ENCODE measurements around the gene CD52.
A peak's percentile ranks its signal among the peaks of the same experiment; 100 is the strongest.

CD52 gene

DNA sequence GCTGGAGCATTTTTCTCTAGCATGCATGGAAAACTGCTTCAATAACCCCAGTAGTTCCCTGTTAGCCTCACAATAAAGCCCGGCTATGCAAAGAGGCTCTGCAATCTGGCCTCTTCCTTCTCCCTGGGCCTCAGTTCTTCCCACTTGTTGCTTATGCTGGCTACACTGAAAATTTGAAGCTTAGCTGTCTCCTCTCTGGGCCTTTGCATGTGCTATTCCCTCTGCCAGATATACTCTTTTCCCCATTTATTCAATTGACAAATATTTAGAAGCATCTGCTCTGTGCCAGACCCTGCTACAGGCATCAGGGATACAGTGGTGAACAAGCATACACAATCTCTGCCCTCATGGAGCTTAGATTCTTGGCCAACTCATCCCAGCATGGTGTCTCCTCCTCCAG lies 20.9 kb downstream of the CD52 start:
- no peak for DNase-seq
- peaks cover 7 to 8% of the 10 kb centered on the region in 2 donors for H3K4me1 Mint-ChIP-seq (ENCODE audit: low read depth in 2 of 2)
- no peak overlapping the region for H3K4me3 Mint-ChIP-seq
- no peaks in the 10 kb centered on the region for H3K36me3 Mint-ChIP-seq (ENCODE audit: insufficient read depth)
- H3K9me3 Mint-ChIP-seq, result no peaks in the 10 kb centered on the region
- ATAC-seq (replicated peaks), result no peak
- H3K27me3 Mint-ChIP-seq, result no peaks in the 10 kb centered on the region
- H3K27ac Mint-ChIP-seq, result peak overlapping the region in 1 of 2 donors; percentile 32

DNA sequence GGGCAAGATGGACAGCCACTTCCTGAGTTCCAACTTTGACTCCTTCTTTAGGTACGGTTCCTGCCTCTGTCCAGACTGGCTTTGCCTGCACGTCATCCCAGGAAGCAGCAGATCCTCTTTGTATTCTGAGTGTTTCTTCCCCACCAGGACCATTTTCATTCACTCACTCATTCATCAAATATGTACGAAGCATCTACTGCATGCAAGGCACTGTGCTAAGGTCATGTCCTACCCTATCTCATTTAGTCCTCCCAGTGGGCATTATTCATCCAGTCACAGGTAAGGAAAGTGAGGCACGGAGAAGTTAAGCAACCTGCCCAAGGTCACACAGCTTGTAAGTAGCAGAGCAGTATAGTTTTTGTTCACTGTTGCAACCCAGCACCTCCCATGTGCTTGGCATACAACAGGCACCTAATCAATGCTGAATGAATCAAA lies 22.3 kb downstream of the CD52 start:
- H3K4me1 Mint-ChIP-seq (ENCODE audit: low read depth in 2 of 2), result peaks cover 7 to 8% of the 10 kb centered on the region in 2 donors
- ATAC-seq (replicated peaks) (no peak), DNase-seq (no peak)
- no peaks in the 10 kb centered on the region for H3K36me3 Mint-ChIP-seq (ENCODE audit: insufficient read depth)
- no peak overlapping the region for H3K27ac Mint-ChIP-seq
- H3K27me3 Mint-ChIP-seq, result no peaks in the 10 kb centered on the region
- H3K9me3 Mint-ChIP-seq, result no peaks in the 10 kb centered on the region
- H3K4me3 Mint-ChIP-seq, result no peak overlapping the region

DNA sequence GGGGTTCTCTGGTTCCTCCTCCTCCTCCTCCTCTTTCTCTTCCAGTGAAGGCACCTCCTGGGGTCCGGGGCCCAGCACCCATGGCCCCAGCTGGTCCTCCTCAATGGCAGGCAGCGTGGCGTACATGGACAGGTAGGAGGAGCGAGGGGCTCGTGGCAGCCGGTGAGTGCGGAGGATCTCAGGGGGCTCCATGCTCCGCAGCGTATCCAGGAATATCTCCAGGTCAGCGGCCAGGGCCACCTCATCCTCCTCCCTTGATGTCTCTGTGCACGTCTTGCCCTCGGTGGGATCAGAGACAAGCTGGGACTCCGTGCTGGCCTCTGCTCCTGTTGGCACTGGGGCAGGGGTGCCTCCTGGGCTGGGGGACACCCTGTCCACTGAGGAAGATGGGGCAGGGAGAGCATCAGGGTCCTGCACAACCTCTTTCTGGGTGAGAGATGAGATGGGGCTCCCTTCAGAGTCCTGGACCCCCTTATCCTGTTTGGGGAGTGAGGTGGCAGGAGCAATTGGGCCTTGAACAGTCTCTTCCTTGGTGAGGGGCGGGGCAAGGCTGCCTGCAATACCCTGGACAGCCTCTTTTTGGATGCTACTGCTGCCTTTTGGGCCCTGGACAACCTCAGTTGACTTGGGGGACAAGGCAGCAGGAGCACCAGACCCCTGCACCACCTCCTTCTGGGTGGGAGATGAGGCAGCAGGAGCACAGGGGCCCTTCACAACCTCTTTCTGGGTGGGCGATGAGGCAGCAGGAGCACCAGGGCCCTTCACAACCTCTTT lies 26.6 kb downstream of the CD52 start:
- Mint-ChIP-seq H3K4me3 (no peak overlapping the region), H3K36me3 (ENCODE audit: insufficient read depth) (peaks cover under 1% of the 10 kb centered on the region), H3K9me3 (no peaks in the 10 kb centered on the region), H3K27ac (no peak overlapping the region), H3K4me1 (ENCODE audit: low read depth in 2 of 2) (peaks cover 0 to 2% of the 10 kb centered on the region in 2 donors), H3K27me3 (no peaks in the 10 kb centered on the region)
- DNase-seq (no peak), ATAC-seq (replicated peaks) (no peak)

DNA sequence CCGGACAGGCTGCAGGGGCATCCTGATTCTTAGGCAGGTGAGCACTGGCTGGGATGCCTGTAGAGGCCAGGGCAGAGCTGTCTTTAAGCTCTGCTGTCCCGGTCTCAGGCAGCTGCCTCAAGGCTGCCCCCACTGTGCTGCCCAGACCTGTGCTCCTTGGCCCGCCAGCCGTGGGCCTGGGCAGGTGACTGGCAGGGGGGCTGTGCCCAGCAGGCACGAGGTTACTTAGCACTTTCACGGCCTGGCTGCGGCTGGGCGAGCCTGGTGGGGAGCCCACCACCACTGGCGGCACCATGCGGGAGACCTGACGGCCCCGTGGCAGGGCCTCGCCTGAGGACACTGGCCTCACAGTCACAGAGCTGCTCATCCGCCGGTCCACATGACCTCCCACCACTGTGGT lies 28.0 kb downstream of the CD52 start:
- H3K4me1 Mint-ChIP-seq (ENCODE audit: low read depth in 2 of 2), result peaks cover 0 to 2% of the 10 kb centered on the region in 2 donors
- peaks cover 3% of the 10 kb centered on the region for H3K36me3 Mint-ChIP-seq (ENCODE audit: insufficient read depth)
- H3K4me3 Mint-ChIP-seq, result no peak overlapping the region
- H3K27me3 Mint-ChIP-seq, result no peaks in the 10 kb centered on the region
- no peaks in the 10 kb centered on the region for H3K9me3 Mint-ChIP-seq
- H3K27ac Mint-ChIP-seq, result no peak overlapping the region
- ATAC-seq (replicated peaks) (no peak), DNase-seq (no peak)

DNA sequence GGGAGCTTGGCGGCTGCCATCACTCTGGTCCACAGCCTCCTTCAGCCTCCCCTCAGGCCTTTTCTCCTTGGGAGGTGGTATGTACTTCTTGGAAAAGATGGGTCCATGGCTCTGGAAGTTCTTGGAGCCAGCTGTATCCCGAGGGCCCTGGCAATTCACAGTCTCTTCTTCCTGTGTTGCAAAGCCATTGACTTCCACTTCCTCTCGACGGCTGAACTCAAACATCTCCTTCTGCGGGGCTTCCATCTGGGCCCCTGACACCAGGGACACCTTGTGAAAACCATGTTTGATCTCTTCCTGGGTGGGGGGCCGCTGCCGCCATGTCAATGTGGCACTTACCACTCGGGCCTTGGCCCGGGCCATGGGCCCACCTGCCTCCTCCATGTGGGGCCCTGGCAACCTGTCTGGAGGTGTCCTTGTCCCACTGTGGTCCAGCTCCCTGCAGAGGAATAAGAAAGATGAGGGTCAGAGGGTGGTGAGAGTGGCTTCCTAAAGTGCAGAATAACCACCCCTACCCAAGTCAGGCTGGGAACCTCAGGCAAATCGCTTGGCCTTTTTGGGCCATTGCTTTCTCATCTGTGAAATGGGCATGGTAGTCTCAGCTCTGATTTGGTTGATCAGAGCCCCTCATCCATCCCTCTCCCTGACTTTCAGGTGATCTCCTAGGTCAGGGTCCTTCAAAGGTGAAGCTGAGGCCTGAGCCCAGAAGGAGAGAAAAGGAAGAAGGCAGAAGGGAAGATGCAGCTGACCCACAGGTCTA lies 28.7 kb downstream of the CD52 start:
- H3K27ac Mint-ChIP-seq, result no peak overlapping the region
- ATAC-seq (replicated peaks) (no peak), DNase-seq (no peak)
- H3K36me3 Mint-ChIP-seq (ENCODE audit: insufficient read depth), result peaks cover 3% of the 10 kb centered on the region
- no peak overlapping the region for H3K4me3 Mint-ChIP-seq
- H3K27me3 Mint-ChIP-seq, result no peaks in the 10 kb centered on the region
- H3K4me1 Mint-ChIP-seq (ENCODE audit: low read depth in 2 of 2), result peaks cover 0 to 2% of the 10 kb centered on the region in 2 donors
- H3K9me3 Mint-ChIP-seq, result no peaks in the 10 kb centered on the region

DNA sequence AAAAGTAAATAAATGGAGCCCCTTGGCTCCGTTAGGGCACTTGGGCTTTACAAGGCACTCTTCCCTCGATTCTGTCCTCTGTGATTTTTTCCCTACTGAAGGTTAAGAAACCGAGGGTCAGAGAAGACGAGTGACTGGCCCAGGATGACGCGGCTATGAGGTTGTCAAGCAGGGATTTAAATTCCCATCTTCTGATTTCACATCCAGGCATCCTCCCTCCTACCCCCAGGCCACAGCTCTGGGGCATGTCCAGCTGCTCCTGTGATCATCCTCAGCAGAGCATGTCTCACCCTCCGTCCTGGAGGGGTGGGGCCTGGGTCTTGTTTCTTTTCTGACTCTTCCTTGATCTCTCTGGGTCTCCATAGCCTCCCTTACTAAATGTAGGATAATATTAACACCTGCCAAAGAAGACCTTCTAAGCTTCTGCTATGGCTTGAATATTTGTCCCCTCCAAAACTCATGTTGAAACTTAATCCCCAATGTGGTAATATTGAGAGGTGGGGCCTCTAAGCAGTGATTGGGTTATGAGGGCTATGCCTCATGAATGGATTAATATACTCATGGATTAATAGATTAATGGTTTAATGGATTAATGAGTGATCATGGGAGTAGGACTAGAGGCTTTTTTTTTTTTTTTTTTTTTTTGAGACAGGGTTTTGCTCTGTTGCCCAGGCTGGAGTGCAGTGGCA lies 31.6 kb downstream of the CD52 start:
- H3K9me3 Mint-ChIP-seq, result no peaks in the 10 kb centered on the region
- peaks cover 0 to 4% of the 10 kb centered on the region in 2 donors for H3K4me1 Mint-ChIP-seq (ENCODE audit: low read depth in 2 of 2)
- peaks cover 5 to 6% of the 10 kb centered on the region in 2 donors for H3K27me3 Mint-ChIP-seq
- DNase-seq (no peak), ATAC-seq (replicated peaks) (no peak)
- no peak overlapping the region for H3K27ac Mint-ChIP-seq
- H3K36me3 Mint-ChIP-seq (ENCODE audit: insufficient read depth), result peaks cover 3% of the 10 kb centered on the region
- no peak overlapping the region for H3K4me3 Mint-ChIP-seq

DNA sequence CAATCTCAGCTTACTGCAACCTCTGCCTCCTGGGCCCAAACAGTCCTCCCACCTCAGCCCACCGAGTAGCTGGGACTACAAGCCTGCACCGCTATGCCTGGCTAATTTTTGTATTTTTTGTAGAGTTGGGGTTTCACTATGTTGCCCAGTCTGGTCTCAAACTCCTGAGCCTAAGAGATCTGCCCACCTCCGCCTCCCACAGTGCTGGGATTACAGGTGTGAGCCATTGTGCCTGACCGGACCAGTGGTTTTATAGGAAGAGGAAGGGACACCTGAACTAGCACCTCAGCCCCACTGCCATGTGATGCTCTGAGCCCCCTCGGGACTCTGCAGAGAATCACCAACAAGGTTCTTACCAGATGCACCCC lies 32.1 kb downstream of the CD52 start:
- H3K4me1 Mint-ChIP-seq (ENCODE audit: low read depth in 2 of 2), result peaks cover 0 to 4% of the 10 kb centered on the region in 2 donors
- no peak for DNase-seq

DNA sequence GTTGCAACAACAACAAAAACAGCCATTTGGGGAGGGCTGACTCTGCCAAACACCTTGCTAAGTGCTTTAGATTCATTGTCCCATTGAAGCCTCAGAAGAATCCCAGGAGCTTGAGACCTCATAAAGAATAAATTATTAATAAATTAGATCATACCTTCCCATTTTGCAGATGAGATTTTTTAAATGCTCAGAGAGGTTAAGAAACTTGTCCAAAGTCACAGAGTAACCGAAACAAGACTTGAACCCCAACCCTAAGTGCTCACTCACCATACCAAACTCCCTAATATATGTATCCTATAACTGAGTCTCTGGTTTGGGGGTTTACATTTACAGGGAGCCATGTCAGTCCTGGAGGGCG lies 32.6 kb downstream of the CD52 start:
- H3K4me3 Mint-ChIP-seq, result no peak overlapping the region
- H3K4me1 Mint-ChIP-seq (ENCODE audit: low read depth in 2 of 2), result peaks cover 0 to 3% of the 10 kb centered on the region in 2 donors
- peaks cover 5 to 6% of the 10 kb centered on the region in 2 donors for H3K27me3 Mint-ChIP-seq
- H3K9me3 Mint-ChIP-seq, result no peaks in the 10 kb centered on the region
- no peak overlapping the region for H3K27ac Mint-ChIP-seq
- no peak for ATAC-seq (replicated peaks)
- peaks cover 3% of the 10 kb centered on the region for H3K36me3 Mint-ChIP-seq (ENCODE audit: insufficient read depth)
- DNase-seq, result no peak

More for the DNA sequence above, 32.1 kb downstream of the CD52 start:
- peaks cover 3% of the 10 kb centered on the region for H3K36me3 Mint-ChIP-seq (ENCODE audit: insufficient read depth)
- no peaks in the 10 kb centered on the region for H3K9me3 Mint-ChIP-seq
- no peak overlapping the region for H3K4me3 Mint-ChIP-seq
- no peak overlapping the region for H3K27ac Mint-ChIP-seq
- ATAC-seq (replicated peaks), result no peak
- peaks cover 5 to 6% of the 10 kb centered on the region in 2 donors for H3K27me3 Mint-ChIP-seq

DNA sequence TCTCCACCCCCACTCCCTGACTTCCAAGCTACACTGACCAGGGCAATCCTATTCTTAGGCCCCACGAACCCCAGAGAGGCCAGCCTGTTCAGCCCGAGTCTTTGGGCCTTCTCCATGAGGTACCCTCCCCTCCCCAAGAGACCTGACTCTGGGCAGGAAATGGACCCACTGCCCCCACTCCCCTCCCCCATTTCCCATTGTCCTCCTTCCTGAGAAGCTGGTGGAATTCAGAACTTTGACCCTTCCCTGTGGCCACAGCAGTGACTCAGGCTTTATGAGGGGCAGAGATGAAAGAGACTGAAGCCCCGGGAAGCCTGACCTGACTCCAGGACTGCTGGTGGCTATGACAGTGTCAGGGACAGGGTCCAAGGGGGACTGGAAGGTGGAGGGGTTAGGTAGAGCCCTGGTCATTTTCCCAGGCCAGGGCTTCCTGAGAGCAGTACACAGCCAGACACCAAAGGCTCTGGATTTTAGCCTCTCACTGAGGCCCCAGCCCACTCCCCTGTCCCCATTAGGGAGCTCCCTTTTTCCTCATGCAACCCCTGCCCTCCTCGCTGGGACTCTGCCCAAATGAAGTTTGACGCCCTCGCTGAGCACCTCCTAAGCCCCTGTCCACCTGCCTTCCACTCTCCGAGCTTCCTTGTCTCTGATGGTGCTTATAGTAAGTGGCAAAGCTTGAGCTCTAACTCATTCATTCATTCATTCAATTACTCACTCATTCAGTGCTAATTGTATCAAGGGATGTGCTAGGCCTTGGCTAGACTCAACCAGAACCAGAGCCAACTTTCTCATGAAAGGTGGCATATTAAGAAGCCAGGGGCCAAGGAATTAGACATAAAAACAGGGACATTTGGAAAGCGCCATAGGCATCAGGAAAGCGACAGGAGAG lies 33.2 kb downstream of the CD52 start:
- H3K27me3 Mint-ChIP-seq, result peaks cover 6 to 8% of the 10 kb centered on the region in 2 donors
- peaks cover 2 to 3% of the 10 kb centered on the region in 2 donors for H3K4me1 Mint-ChIP-seq (ENCODE audit: low read depth in 2 of 2)
- DNase-seq (no peak), ATAC-seq (replicated peaks) (no peak)
- H3K9me3 Mint-ChIP-seq, result no peaks in the 10 kb centered on the region
- H3K4me3 Mint-ChIP-seq, result no peak overlapping the region
- H3K36me3 Mint-ChIP-seq (ENCODE audit: insufficient read depth), result peaks cover 3% of the 10 kb centered on the region
- no peak overlapping the region for H3K27ac Mint-ChIP-seq

DNA sequence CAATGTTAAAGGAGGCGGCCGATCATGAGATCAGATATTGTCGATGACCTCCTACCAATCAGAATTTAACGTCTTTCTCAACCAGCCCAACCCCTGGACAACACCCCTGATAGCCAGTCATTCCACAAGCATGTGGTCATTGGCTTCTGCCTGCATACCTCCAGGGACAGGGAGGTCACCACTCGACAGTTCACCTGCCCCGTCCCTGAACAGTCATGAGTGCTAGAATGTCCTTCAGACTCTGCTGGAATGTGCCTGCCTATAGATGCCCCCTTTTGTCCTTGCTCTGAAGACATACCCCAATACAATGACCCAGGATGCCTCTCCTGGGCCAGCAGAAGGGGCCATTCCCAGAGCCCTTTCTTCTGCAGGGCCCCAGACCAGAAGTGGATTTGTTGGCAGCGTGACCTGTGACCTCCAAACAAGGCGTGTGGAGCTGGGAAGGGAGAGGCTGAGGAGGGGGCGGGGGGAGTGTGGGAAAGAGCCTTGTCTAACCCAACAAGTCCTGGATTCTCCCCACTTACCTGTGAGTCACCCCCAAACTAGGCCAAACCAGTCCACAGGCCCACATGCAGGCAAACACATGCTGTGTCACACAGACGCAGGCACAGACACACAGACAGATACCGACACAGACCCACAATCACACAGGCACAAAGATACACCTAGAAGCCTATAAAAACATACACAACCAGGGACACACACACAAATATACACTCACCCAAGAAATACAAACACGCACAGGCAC lies 34.0 kb downstream of the CD52 start:
- Mint-ChIP-seq H3K27me3 (peaks cover 6 to 9% of the 10 kb centered on the region in 2 donors), H3K27ac (no peak overlapping the region), H3K4me1 (ENCODE audit: low read depth in 2 of 2) (peaks cover 2 to 3% of the 10 kb centered on the region in 2 donors), H3K36me3 (ENCODE audit: insufficient read depth) (peaks cover 3% of the 10 kb centered on the region), H3K9me3 (no peaks in the 10 kb centered on the region), H3K4me3 (no peak overlapping the region)
- no peak for ATAC-seq (replicated peaks)
- DNase-seq, result no peak

DNA sequence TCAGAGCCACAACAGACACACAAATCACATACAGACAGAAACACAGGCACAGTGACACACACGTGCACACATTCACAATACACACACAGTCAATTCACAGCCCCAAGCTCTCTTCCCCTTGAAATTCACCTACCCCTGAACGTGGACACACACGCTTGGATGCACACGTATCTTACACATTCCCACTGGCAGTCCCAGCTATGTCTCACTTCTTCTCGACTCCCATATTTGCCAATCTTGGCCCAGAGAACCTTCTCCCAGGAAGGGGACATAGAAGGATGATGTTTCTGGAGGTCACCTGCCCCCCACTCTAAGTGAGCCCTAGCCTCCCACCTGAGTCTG lies 34.6 kb downstream of the CD52 start:
- DNase-seq (no peak), ATAC-seq (replicated peaks) (no peak)
- H3K9me3 Mint-ChIP-seq, result no peaks in the 10 kb centered on the region
- H3K4me1 Mint-ChIP-seq (ENCODE audit: low read depth in 2 of 2), result peaks cover 2 to 3% of the 10 kb centered on the region in 2 donors
- H3K36me3 Mint-ChIP-seq (ENCODE audit: insufficient read depth), result peaks cover 3% of the 10 kb centered on the region
- H3K27ac Mint-ChIP-seq, result no peak overlapping the region
- peaks cover 6 to 9% of the 10 kb centered on the region in 2 donors for H3K27me3 Mint-ChIP-seq
- no peak overlapping the region for H3K4me3 Mint-ChIP-seq

DNA sequence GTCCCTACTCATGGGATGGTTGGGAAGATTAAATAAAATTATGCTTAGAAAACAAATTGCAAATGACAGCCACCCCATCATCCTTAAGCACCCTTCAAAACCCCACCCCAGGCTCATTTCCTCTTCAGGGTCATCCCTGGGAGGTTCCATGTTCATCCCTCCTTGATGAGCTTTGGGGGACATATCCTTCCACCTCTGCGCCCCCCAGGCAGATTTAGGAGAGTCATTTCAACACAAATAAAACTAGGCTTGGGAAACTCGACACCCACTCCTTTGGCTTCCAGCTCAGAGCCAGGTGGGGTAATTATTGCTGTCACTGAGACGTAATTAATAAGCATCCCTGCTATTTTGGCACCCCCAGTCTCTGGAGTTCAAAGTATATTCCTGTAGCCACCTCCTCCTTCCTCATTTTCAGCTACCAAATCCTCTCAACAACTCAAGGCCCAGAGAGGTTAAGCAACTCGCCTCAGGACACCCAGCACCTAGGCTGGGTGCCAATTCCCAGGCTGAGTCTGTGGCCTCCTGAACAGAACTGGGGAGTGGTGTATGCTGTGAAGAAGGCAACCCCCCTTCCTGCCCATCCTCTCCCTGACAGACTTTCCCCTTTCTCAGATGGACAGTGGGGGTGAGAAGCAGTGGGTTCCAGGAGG lies 35.6 kb downstream of the CD52 start:
- no peak overlapping the region for H3K27ac Mint-ChIP-seq
- ATAC-seq (replicated peaks) (no peak), DNase-seq (no peak)
- H3K36me3 Mint-ChIP-seq (ENCODE audit: insufficient read depth), result peaks cover 3% of the 10 kb centered on the region
- H3K4me1 Mint-ChIP-seq (ENCODE audit: low read depth in 2 of 2), result peaks cover 3% of the 10 kb centered on the region in 2 donors
- H3K27me3 Mint-ChIP-seq, result peaks cover 6 to 9% of the 10 kb centered on the region in 2 donors
- no peak overlapping the region for H3K4me3 Mint-ChIP-seq
- H3K9me3 Mint-ChIP-seq, result no peaks in the 10 kb centered on the region

Measured in effector memory CD8-positive, alpha-beta T cell (primary cell).